Body of pancreas (tissue), 4 donors: ENCODE data around the gene SNAI3.

Experiments used
- POLR2A ChIP-seq, 3 donors: fragments of 450-650 bp; IDR thresholded peaks; one replicate each; pipeline ENCODE4 v1.6.1; 2016; ENCODE audit warnings: antibody characterized with exemption in 3 of 3, mild to moderate bottlenecking in 2 of 3
- TF ChIP-seq, protein P1 (sequence below), 7 experiments: fragments of 450-650 bp in 4 of 7; fragments of 200-600 bp in 3 of 7; sonication (generic) in 3 of 7; IDR thresholded peaks; one replicate each; pipeline ENCODE4 v1.5.1; 2016 to 2019; ENCODE audit warnings: antibody characterized with exemption in 7 of 7

DNA sequence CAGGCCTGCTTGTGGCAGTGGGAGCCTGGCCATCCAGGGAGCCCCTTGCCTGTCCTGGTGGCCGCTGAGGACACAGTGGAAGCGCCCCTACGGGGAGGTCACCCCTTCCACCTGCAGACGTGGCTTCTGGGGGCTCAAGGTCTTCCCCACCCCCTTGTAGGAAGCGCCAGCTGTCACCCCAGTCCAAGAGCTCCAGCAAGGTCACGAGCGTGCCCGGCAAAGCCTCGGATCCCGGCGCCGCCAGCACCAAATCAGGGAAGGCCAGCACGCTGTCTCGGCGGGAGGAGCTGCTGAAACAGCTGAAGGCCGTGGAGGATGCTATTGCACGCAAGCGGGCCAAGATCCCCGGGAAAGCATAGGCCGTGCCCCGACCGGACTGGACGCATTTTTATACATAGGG is 55.4 kb downstream of the SNAI3 start:
- TF ChIP-seq, protein P1, sequence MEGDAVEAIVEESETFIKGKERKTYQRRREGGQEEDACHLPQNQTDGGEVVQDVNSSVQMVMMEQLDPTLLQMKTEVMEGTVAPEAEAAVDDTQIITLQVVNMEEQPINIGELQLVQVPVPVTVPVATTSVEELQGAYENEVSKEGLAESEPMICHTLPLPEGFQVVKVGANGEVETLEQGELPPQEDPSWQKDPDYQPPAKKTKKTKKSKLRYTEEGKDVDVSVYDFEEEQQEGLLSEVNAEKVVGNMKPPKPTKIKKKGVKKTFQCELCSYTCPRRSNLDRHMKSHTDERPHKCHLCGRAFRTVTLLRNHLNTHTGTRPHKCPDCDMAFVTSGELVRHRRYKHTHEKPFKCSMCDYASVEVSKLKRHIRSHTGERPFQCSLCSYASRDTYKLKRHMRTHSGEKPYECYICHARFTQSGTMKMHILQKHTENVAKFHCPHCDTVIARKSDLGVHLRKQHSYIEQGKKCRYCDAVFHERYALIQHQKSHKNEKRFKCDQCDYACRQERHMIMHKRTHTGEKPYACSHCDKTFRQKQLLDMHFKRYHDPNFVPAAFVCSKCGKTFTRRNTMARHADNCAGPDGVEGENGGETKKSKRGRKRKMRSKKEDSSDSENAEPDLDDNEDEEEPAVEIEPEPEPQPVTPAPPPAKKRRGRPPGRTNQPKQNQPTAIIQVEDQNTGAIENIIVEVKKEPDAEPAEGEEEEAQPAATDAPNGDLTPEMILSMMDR (IDR thresholded peaks at IDR 0.05): no peak
- no peak for TF ChIP-seq POLR2A (IDR thresholded peaks at IDR 0.05)
